ENCODE results near the gene ATXN3L. TPM values are rescaled to one million over a fixed set of nuclear protein-coding genes. Genes with fewer than 3 reads are reported as not detected.

Gene ATXN3L
- total and polyA plus RNA-seq, 2 of the 8 experiments (the other 6 are each of a cell fraction or from before 2014, with no cell fraction given) = not detected

DNA sequence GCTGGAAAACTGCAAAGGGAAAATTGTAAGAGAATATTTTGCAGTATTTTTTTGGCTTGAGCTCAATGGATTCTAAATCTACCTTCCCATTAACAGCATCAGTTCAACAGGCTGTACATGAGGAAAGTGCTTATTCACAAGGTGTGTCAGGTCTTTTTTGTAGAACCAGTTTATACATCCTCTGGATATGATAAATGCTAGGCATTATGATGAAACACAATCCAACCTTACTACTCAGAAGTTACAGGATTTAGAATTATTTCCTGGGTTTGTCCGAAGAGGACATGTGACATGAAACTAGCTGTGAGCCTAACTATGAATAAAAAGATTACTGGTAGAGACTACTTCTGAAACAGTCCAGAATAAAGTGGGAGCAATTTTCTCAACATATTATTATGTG lies 49.5 kb downstream of the ATXN3L start:
- FAIRE-seq (peak; percentile 36), DNase-seq (ENCODE audit: low read depth in 1 of 2, low spot score in 2 of 2) (no peak)
- POLR2A ChIA-PET (ENCODE audit: partially characterized antibody) = no interaction called here
- H2BK120ac ChIP-seq (replicated peaks; ENCODE audit: low read depth, low read length) = no peak overlapping the region
- no peak overlapping the region for H2BK5ac ChIP-seq (ENCODE audit: low read depth, low read length)
- H3K9ac ChIP-seq (replicated peaks in 1 of 4; ENCODE audit: extremely low read depth in 1 of 4, low read depth in 3 of 4, low read length in 3 of 4) = no peak overlapping the region
- peaks cover 0 to 6% (median 1%) of the 10 kb centered on the region in 4 experiments; a peak in 2 of 7 replicates for H3K4me1 ChIP-seq (replicated peaks in 1 of 4; ENCODE audit: control insufficient read depth in 3 of 4, insufficient read depth in 4 of 4, low read length in 3 of 4)
- 100% methylated on average over 1 of the region's 1 CpG; no CpG with 5 or more reads in 1 of the 2 experiments for WGBS, 2 experiments (ENCODE audit: extremely low coverage in 1 of 2, insufficient coverage in 1 of 2, insufficient read length in 1 of 2, insufficient replicate concordance in 2 of 2, low coverage in 1 of 2, low lambda C conversion rate in 2 of 2, missing lambda C conversion rate in 1 of 2)
- H3K9me3 ChIP-seq (ENCODE audit: insufficient read depth in 2 of 2, low read depth in 1 of 2, low read length in 1 of 2) = no peaks in the 10 kb centered on the region
- no peak overlapping the region for H2BK12ac ChIP-seq (ENCODE audit: low read depth, low read length)
- no peak overlapping the region for H2AK5ac ChIP-seq (ENCODE audit: low read depth, low read length)
- no peaks in the 10 kb centered on the region for H3K36me3 ChIP-seq (ENCODE audit: control insufficient read depth in 2 of 4, insufficient read depth in 4 of 4, low read length in 3 of 4)
- no peaks in the 10 kb centered on the region for H4K20me1 ChIP-seq (replicated peaks in 1 of 2; ENCODE audit: control insufficient read depth in 1 of 2, insufficient read depth in 2 of 2, low read length in 2 of 2)
- H3K14ac ChIP-seq (ENCODE audit: insufficient read length) = no peak overlapping the region
- no peaks in the 10 kb centered on the region for H3K79me2 ChIP-seq (ENCODE audit: control insufficient read depth in 1 of 2, insufficient read depth in 2 of 2, low read length in 2 of 2)
- no peaks in the 10 kb centered on the region for H3K79me1 ChIP-seq (ENCODE audit: low read depth, low read length)
- no peak overlapping the region for H4K5ac ChIP-seq (ENCODE audit: insufficient read length, low read depth, low read length)
- no peak overlapping the region for H4K91ac ChIP-seq (replicated peaks; ENCODE audit: insufficient read length, low read length)
- H3K23me2 ChIP-seq (ENCODE audit: low read depth, low read length) = no peaks in the 10 kb centered on the region
- no peak overlapping the region for H3K4ac ChIP-seq (replicated peaks; ENCODE audit: insufficient read length, low read depth, low read length)
- no peak overlapping the region for H3K27ac ChIP-seq (ENCODE audit: low read depth, low read length)
- CTCF ChIA-PET (ENCODE audit: partially characterized antibody) = no interaction called here
- H4K8ac ChIP-seq (ENCODE audit: extremely low read depth, insufficient read depth, low read length) = no peak overlapping the region
- no peak overlapping the region for H2BK15ac ChIP-seq (ENCODE audit: low read length)
- no peak overlapping the region for H2BK20ac ChIP-seq (ENCODE audit: low read length)
- no peak overlapping the region for H3K56ac ChIP-seq (replicated peaks; ENCODE audit: insufficient read length, low read depth, low read length)
- H2AFZ ChIP-seq (ENCODE audit: low read length) = no peak overlapping the region
- H3K4me3 ChIP-seq (ENCODE audit: extremely low read depth in 1 of 4, insufficient read depth in 2 of 4, low read depth in 3 of 4, low read length in 4 of 4) = no peak overlapping the region
- H3K18ac ChIP-seq (ENCODE audit: extremely low read depth, low read length) = no peak overlapping the region
- no peak overlapping the region for H3K4me2 ChIP-seq (ENCODE audit: insufficient read depth in 1 of 2, low read depth in 2 of 2, low read length in 2 of 2)
- no peaks in the 10 kb centered on the region for H3K27me3 ChIP-seq (replicated peaks in 1 of 4; ENCODE audit: control insufficient read depth in 3 of 4, extremely low read depth in 1 of 4, insufficient read depth in 3 of 4, low read length in 3 of 4)
- H3K23ac ChIP-seq (ENCODE audit: insufficient read length) = no peak overlapping the region
- TF ChIP-seq NRF1 (IDR thresholded peaks at IDR 0.05; ENCODE audit: low read depth, low read length) = no peak
